Measurements from ENCODE around the gene CAMTA1.

Gene CAMTA1

DNA sequence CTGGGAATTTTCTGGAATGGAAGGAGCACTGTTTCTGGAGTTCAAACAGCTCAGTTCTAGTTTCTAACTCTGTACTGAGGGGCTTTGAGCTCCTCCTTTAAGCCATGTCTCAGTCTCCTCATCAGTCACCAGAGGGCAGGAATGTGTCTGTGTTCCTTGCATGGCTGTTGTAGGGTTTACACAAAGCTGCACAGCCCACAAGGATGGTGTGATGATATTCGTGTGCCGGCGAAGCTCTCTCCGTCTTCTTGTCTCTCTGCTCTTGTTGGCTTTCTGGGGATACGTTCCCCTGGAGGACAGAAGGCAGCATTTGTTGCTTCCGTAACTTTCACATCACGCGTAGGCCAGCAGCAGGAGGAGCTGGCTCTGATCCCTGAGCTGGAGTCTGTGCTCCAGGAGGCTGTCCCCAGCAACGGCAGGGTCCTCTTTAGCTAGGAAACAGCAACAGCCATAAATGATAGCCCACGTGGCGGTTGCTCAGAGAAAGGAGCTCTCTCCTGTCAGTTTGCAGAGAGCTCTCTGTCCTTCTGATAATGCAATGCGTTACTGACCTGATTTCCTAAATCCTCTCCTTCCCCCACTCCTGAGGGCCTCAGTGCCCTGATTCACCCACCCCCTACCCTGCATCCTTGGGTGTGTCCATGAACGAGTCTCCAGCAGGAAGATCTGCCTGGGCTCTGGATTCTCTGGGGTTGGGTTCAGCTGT is 796.7 kb downstream of the CAMTA1 start:
- DNase-seq (ENCODE audit: low spot score), result no peak
- TF ChIP-seq, protein P1, sequence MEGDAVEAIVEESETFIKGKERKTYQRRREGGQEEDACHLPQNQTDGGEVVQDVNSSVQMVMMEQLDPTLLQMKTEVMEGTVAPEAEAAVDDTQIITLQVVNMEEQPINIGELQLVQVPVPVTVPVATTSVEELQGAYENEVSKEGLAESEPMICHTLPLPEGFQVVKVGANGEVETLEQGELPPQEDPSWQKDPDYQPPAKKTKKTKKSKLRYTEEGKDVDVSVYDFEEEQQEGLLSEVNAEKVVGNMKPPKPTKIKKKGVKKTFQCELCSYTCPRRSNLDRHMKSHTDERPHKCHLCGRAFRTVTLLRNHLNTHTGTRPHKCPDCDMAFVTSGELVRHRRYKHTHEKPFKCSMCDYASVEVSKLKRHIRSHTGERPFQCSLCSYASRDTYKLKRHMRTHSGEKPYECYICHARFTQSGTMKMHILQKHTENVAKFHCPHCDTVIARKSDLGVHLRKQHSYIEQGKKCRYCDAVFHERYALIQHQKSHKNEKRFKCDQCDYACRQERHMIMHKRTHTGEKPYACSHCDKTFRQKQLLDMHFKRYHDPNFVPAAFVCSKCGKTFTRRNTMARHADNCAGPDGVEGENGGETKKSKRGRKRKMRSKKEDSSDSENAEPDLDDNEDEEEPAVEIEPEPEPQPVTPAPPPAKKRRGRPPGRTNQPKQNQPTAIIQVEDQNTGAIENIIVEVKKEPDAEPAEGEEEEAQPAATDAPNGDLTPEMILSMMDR (IDR thresholded peaks at IDR 0.05; ENCODE audit: borderline replicate concordance, control extremely low read depth, extremely low read depth, insufficient read depth, missing control alignments), result no peak
- in situ Hi-C loops (cut with MboI; ENCODE audit: low sequenced_read_pairs, unreplicated experiment), result no loop called here

DNA sequence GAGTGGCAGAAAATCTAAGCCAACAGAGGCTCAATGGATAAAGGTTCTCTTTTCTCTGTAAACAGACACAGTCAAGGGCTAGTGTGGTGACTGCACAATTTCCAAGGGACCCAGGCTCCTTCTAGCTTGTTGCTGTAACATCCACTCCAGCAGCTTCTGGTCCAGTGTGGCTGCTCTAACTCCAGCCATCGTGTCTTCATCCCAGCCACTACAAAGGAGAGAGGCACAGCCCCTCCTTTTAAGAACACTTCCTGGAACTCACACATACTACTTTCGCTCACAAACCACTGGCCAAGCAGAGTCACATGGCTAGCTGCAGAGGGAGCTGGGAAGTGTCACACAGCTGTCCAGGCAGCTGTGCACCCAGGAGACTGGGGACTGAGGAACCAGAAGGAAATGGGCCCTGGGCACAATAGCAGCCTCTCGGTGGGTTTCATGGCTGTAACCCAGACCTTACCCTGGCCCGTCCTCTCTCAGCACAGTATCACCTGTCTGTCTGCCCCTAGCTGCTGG is 797.3 kb downstream of the CAMTA1 start:
- in situ Hi-C loops (cut with MboI; ENCODE audit: low sequenced_read_pairs, unreplicated experiment), result no loop called here
- DNase-seq (ENCODE audit: low spot score), result no peak
- TF ChIP-seq, protein P1 (IDR thresholded peaks at IDR 0.05; ENCODE audit: borderline replicate concordance, control extremely low read depth, extremely low read depth, insufficient read depth, missing control alignments), result no peak

DNA sequence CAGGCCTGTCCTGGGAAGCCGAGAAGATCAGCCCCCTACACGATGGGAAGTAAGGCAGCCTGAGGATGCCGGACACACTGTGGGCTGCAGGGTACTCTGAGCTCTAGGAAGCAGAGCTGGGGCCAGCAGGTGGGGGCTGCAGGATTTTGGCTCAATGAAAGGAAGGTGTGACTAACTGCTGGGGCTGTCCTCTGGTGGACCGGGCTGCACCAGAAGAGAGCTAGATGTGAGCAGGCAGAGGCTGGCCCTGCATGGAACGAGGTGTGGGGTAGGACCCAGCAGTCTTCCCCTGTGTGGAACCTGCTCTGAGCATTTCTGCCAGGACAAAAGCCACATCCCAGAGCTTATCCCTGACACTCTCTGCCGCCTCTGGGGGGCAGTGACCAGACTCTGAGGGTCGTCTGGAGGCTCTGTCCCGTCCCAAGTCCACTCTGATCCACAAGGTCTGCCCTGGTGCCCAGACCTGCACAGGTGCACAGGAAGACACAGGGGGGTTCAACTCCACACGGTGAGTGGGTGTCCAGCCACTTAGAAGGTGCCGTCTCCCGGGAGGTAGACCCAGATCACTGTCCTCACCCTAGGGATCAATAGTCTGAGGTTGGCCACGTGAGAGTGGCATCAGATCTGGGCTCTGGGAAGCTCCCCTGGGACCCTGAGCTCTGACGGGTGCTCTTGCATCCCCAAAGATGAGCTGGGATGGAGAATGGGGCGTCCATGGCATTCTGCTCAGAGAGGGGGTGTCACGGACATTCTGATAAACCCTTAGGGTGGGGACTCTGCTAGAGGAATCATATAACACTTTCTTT is 798.2 kb downstream of the CAMTA1 start:
- DNase-seq (ENCODE audit: low spot score), result no peak
- in situ Hi-C loops (cut with MboI; ENCODE audit: low sequenced_read_pairs, unreplicated experiment), result no loop called here
- TF ChIP-seq, protein P1 (IDR thresholded peaks at IDR 0.05; ENCODE audit: borderline replicate concordance, control extremely low read depth, extremely low read depth, insufficient read depth, missing control alignments), result no peak

DNA sequence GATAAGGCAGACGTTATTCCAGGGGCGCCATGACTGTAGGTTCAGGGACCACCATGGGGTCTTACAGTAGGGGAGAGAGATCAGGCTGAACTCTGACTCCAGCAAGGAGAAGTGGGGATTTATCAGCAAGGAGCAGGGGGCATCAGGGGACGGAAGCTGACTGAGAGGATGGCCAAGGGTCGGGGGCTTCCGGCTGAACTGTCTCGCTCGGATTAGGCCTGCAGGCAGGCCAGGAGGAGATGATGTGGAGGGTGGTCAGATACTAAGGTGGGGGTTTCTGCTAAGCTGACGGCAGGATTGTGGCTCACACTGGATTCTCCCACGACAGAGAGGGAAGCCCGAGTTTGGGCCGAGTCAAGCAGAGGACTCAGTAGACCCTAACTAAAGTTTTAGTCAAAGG is 798.9 kb downstream of the CAMTA1 start:
- TF ChIP-seq, protein P1 (IDR thresholded peaks at IDR 0.05; ENCODE audit: borderline replicate concordance, control extremely low read depth, extremely low read depth, insufficient read depth, missing control alignments), result no peak
- in situ Hi-C loops (cut with MboI; ENCODE audit: low sequenced_read_pairs, unreplicated experiment), result no loop called here
- no peak for DNase-seq (ENCODE audit: low spot score)

DNA sequence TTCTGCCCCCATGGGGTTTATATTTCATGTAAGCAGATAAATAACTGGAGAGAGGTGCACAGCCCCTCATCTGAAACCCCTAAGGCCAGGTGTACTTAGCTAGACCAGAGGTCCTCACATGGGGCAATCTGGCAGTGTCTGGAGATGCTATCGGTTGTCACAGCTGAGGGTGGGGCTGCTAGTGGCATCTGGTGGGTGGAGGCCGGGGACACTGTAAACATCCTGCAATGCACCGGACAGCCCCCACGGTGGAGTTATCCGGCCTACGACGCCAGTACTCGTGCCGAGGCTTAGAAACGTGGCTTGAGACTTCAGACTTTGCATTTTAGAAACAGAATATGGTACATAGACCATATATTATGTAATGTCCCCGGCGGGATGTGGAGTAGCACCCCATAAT is 799.4 kb downstream of the CAMTA1 start:
- in situ Hi-C loops (cut with MboI; ENCODE audit: low sequenced_read_pairs, unreplicated experiment), result no loop called here
- TF ChIP-seq, protein P1 (IDR thresholded peaks at IDR 0.05; ENCODE audit: borderline replicate concordance, control extremely low read depth, extremely low read depth, insufficient read depth, missing control alignments), result no peak
- DNase-seq (ENCODE audit: low spot score), result no peak

DNA sequence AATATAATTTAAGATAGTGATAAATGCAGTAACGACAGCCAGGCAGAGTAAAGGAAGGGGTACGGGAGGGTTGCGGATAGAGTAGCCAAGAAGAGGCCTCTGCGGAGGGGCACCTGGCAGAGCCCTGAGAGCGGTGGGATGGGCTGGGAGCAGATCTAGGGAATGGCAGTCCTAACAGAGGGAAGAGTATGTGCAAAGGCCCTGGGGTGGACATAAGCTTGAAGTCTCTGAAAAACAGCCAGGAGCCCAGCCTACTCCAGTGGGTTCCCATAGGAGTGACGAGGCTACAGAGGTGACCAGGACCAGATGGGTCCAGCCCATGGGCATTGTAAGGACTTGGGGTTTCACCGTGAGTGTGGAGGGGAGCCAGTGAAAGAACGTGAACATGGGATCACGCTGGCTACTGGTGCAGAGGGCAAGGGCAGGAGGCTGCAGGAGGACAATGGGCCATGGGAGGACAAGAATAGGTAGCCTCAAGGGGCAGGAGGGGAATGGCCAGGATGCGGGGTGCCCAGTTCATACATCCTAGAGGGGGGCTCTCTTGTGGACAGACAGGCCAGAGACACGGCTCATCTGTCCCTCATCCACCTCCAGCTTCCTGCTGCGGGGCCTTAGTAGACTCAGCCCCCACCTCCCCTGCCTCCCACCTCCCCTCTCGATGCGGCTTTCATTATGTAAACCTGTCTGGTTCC is 800.1 kb downstream of the CAMTA1 start:
- in situ Hi-C loops (cut with MboI; ENCODE audit: low sequenced_read_pairs, unreplicated experiment), result no loop called here
- DNase-seq (ENCODE audit: low spot score), result no peak
- TF ChIP-seq, protein P1 (IDR thresholded peaks at IDR 0.05; ENCODE audit: borderline replicate concordance, control extremely low read depth, extremely low read depth, insufficient read depth, missing control alignments), result no peak
